ENCODE measurements around the gene LCP1. TPM values are rescaled to one million over a fixed set of nuclear protein-coding genes. Genes with fewer than 3 reads are reported as not detected.

Gene LCP1
- total RNA-seq, 1 donor from 2014 or later = 11.6 TPM

DNA sequence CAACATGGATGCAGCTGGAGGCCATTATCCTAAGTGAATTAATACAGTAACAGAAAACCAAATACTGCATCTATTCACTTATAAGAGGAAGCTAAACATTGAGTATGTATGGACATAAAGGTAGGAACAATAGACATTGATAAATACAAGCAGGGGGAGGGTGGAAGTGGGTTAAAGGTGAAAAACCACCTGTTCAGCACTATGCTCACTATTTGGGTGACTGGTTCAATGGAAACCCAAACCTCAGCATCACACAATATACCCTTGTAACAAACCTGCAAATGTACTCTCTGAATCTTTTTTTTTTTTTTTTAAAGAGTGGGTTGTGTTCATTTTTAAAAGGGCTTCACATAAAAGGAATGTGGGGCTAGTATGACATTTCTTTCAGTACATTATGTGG is 50.3 kb downstream of the LCP1 start:
- no peaks in the 10 kb centered on the region for H3K27me3 Mint-ChIP-seq (ENCODE audit: low read depth)
- H3K4me3 Mint-ChIP-seq = no peak overlapping the region
- H3K27ac Mint-ChIP-seq = no peak overlapping the region
- DNase-seq (ENCODE audit: low spot score in 2 of 2, unreplicated experiment in 2 of 2) = no peak
- no peaks in the 10 kb centered on the region for H3K9me3 Mint-ChIP-seq
- H3K36me3 Mint-ChIP-seq = no peaks in the 10 kb centered on the region
- H3K4me1 Mint-ChIP-seq = peaks cover 23% of the 10 kb centered on the region
- TF ChIP-seq, protein P1, sequence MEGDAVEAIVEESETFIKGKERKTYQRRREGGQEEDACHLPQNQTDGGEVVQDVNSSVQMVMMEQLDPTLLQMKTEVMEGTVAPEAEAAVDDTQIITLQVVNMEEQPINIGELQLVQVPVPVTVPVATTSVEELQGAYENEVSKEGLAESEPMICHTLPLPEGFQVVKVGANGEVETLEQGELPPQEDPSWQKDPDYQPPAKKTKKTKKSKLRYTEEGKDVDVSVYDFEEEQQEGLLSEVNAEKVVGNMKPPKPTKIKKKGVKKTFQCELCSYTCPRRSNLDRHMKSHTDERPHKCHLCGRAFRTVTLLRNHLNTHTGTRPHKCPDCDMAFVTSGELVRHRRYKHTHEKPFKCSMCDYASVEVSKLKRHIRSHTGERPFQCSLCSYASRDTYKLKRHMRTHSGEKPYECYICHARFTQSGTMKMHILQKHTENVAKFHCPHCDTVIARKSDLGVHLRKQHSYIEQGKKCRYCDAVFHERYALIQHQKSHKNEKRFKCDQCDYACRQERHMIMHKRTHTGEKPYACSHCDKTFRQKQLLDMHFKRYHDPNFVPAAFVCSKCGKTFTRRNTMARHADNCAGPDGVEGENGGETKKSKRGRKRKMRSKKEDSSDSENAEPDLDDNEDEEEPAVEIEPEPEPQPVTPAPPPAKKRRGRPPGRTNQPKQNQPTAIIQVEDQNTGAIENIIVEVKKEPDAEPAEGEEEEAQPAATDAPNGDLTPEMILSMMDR (IDR thresholded peaks at IDR 0.05; ENCODE audit: unreplicated experiment) = no peak

DNA sequence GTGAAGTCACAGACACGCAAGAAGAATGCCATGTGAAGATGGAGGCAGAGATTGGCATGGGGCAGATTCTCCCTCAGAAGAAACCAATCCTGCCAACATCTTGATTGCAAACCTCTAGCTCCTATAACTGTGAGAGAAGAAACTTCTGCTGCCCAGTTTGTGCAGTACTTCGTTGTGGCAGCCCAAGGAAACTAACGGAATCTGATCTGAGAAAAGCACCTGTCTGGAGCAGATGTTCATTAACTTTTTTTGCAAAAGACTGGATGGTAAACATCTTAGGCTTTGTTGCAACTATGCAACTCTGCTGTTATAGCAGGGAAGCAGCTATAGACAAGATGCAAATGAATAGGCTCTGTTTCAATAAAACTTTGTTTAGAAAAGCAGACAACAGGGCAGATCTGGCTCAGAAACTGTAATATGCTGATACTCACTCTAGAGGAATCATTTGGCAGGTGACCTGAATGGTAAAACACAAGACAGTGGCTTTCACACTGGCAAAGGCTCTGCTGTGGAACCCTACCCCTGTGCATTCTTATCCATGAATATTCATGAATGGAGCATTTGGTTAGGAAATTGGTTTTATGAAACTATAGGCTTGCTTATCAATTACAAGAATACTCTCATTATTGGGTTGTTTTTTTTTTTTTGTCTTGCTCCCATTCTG is 51.9 kb downstream of the LCP1 start:
- no peaks in the 10 kb centered on the region for H3K27me3 Mint-ChIP-seq (ENCODE audit: low read depth)
- DNase-seq (ENCODE audit: low spot score in 2 of 2, unreplicated experiment in 2 of 2) = no peak
- H3K4me3 Mint-ChIP-seq = no peak overlapping the region
- no peaks in the 10 kb centered on the region for H3K36me3 Mint-ChIP-seq
- H3K27ac Mint-ChIP-seq = no peak overlapping the region
- peaks cover 17% of the 10 kb centered on the region for H3K4me1 Mint-ChIP-seq
- TF ChIP-seq, protein P1 (IDR thresholded peaks at IDR 0.05; ENCODE audit: unreplicated experiment) = no peak
- no peaks in the 10 kb centered on the region for H3K9me3 Mint-ChIP-seq

DNA sequence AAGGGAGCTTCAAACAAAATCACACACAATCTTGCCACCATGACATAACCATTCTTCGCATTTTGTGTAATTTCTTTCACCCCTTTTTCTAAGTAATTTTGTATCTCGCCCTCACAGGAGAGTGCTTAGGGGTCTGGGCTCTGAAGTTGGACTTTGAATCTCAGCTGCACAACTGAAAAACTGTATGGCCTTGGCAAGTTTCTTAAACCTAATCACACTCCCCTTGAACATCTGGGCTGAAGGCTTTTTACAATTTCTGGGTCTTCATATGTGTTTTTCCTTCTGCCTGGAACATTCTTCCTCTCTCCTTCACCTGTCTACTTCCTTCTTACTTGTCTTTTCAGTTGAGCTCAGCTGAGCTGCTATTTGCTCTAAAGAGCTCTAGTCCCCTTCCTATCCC is 52.9 kb downstream of the LCP1 start:
- no peak overlapping the region for H3K4me3 Mint-ChIP-seq
- H3K27me3 Mint-ChIP-seq (ENCODE audit: low read depth) = no peaks in the 10 kb centered on the region
- H3K4me1 Mint-ChIP-seq = peaks cover 11% of the 10 kb centered on the region
- H3K27ac Mint-ChIP-seq = no peak overlapping the region
- no peak for DNase-seq (ENCODE audit: low spot score in 2 of 2, unreplicated experiment in 2 of 2)
- TF ChIP-seq, protein P1 (IDR thresholded peaks at IDR 0.05; ENCODE audit: unreplicated experiment) = no peak
- H3K9me3 Mint-ChIP-seq = no peaks in the 10 kb centered on the region
- no peaks in the 10 kb centered on the region for H3K36me3 Mint-ChIP-seq

DNA sequence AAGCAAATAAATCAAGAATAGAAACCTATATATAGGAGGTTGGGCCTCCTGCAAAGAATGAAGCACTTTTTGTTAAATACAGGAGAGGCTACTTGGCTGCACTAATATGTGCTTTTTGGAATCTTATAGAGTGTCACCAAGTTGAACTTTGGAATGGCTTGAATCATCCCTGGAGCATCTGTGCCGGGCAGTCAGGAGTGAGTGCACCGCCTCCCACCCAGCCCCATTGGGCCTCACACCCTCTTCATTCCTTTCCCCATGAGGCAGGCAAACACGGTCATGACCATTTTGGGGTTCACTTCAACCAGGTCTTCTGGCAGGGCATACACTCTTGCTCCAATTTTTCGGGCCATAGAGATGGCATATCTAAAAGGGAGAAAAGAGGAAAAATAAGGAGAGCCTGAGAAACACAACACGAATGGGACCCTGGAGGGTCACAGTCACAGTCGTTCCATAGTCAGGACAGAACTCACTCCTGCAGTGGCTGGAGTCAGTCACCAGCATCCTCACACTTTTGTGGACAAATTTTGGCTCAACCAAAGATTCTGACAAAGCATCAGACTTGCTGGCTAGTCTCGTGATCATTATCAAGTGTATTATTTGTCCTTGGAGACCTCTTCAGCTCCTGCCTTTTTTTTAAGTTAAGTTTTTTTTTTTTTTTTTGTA is 54.5 kb downstream of the LCP1 start:
- no peak for DNase-seq (ENCODE audit: low spot score in 2 of 2, unreplicated experiment in 2 of 2)
- Mint-ChIP-seq H3K27me3 (ENCODE audit: low read depth) (no peaks in the 10 kb centered on the region), H3K9me3 (no peaks in the 10 kb centered on the region), H3K4me1 (peaks cover 7% of the 10 kb centered on the region), H3K36me3 (no peaks in the 10 kb centered on the region), H3K27ac (no peak overlapping the region), H3K4me3 (no peak overlapping the region)
- TF ChIP-seq, protein P1 (IDR thresholded peaks at IDR 0.05; ENCODE audit: unreplicated experiment) = no peak

DNA sequence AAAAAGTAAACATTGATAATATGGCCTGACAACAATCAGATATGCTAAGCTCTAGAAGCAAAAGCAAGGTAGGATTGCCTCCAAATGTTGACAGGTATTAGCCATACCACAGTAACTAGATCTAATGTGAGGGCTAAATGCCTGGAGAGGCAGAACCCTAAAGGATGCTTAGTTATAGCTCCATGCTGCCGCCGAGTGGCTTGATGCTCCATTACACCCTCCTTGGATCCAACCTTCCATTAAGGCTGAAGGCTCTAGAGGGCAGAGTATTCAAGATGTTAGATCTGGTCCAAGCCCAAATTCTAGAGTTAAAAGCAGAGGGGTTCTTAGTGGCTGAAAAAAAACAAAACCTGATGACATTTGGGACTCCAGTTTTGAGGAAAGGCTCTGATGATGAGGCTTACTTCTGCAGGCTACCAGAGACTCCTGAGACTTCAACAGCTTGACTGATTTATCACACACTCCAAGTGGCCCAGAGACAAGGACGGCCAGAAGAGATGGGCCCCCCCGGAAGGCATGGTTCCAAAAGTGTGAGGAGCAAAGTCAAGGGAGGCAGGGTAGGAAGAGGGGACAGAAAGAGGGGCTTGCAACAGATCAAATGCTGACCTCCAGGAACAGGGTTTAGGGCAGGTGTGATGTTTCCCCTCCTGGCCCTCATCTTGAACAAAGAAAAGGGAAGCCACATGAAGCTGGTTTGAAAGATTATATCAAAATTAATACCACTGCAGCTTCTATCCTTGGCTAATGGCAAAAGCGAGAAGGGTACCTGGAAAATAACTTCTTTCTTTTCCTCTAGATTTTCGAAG is 55.2 kb downstream of the LCP1 start:
- peak; percentile 37 to 73 for DNase-seq (ENCODE audit: low spot score in 2 of 2, unreplicated experiment in 2 of 2)
- Mint-ChIP-seq H3K36me3 (no peaks in the 10 kb centered on the region), H3K4me1 (peaks cover 7% of the 10 kb centered on the region), H3K4me3 (no peak overlapping the region), H3K9me3 (no peaks in the 10 kb centered on the region), H3K27me3 (ENCODE audit: low read depth) (no peaks in the 10 kb centered on the region), H3K27ac (no peak overlapping the region)
- TF ChIP-seq, protein P1 (IDR thresholded peaks at IDR 0.05; ENCODE audit: unreplicated experiment) = peak; percentile 64
